Stimulated activated CD8-positive, alpha-beta memory T cell treated with anti-CD3 and anti-CD28 coated beads, Interleukin-15, amount 100 ng/mL, for 1 hour (primary cell): ENCODE measurements around the gene MAST4.

ENCODE experiments used
- DNase-seq: peaks from one replicate; pipeline ENCODE4 v3.0.0-alpha.2; 2020; ENCODE audit warnings: low read depth

The MAST4 gene

GRCh38 chr5:66603881-66604280 lies 7.7 kb downstream of the MAST4 start:
- no peak for DNase-seq

GRCh38 chr5:66606713-66607112 lies 10.5 kb downstream of the MAST4 start:
- no peak for DNase-seq

- no peak for DNase-seq
These were observed 12.3 kb downstream of the MAST4 start for GRCh38 chr5:66608501-66608900.

- no peak for DNase-seq
These were observed 13.4 kb downstream of the MAST4 start for GRCh38 chr5:66609615-66610014.

- DNase-seq, result no peak
These were observed 16.0 kb downstream of the MAST4 start for GRCh38 chr5:66612226-66612625.

GRCh38 chr5:66615136-66615535 lies 18.9 kb downstream of the MAST4 start:
- DNase-seq, result no peak

GRCh38 chr5:66615894-66616293 lies 19.7 kb downstream of the MAST4 start:
- no peak for DNase-seq

- no peak for DNase-seq
These were observed 20.5 kb downstream of the MAST4 start for GRCh38 chr5:66616520-66617225.

GRCh38 chr5:66617226-66617861 lies 21.2 kb downstream of the MAST4 start:
- DNase-seq, result no peak

- DNase-seq, result no peak
These were observed 22.0 kb downstream of the MAST4 start for GRCh38 chr5:66617991-66618768.

GRCh38 chr5:66620711-66621110 lies 24.5 kb downstream of the MAST4 start:
- no peak for DNase-seq

GRCh38 chr5:66621146-66621545 lies 25.0 kb downstream of the MAST4 start:
- no peak for DNase-seq

- no peak for DNase-seq
These were observed 25.5 kb downstream of the MAST4 start for GRCh38 chr5:66621736-66622135.

GRCh38 chr5:66628561-66628960 lies 32.4 kb downstream of the MAST4 start:
- DNase-seq, result no peak

GRCh38 chr5:66629446-66629845 lies 33.3 kb downstream of the MAST4 start:
- no peak for DNase-seq

- DNase-seq, result no peak
These were observed 37.6 kb downstream of the MAST4 start for GRCh38 chr5:66633754-66634153.

GRCh38 chr5:66634601-66635000 lies 38.4 kb downstream of the MAST4 start:
- no peak for DNase-seq

- DNase-seq, result no peak
These were observed 41.8 kb downstream of the MAST4 start for GRCh38 chr5:66637994-66638393.

- DNase-seq, result no peak
These were observed 42.8 kb downstream of the MAST4 start for GRCh38 chr5:66639037-66639436.

GRCh38 chr5:66642538-66642937 lies 46.3 kb downstream of the MAST4 start:
- no peak for DNase-seq

- DNase-seq, result no peak
These were observed 47.2 kb downstream of the MAST4 start for GRCh38 chr5:66643387-66643786.

- no peak for DNase-seq
These were observed 47.9 kb downstream of the MAST4 start for GRCh38 chr5:66644111-66644510.

- no peak for DNase-seq
These were observed 48.8 kb downstream of the MAST4 start for GRCh38 chr5:66645039-66645438.
